GM23338 (cell line): ENCODE results near the gene GPR18. TPM values are rescaled to one million over a fixed set of nuclear protein-coding genes. Genes with fewer than 3 reads are reported as not detected.

Source experiments
- ATAC-seq: fragments of 200-7000 bp; cut with Tn5 transposase; 3 replicates; pipeline ENCODE4 v1.9.1; 2020
- DNase-seq: peaks from one replicate; pipeline ENCODE4 v3.0.0-alpha.2; 2015; ENCODE audit warnings: low spot score
- H2AFZ ChIP-seq: fragments of 200-600 bp; sonication (generic); 2 replicates; pipeline ENCODE4 v1.8.0; 2016; ENCODE audit warnings: antibody characterized with exemption, mild to moderate bottlenecking, moderate library complexity
- H3F3A ChIP-seq: fragments of 200-600 bp; sonication (generic); replicated peaks from 2 replicates; pipeline ENCODE4 v1.8.0; 2017; ENCODE audit warnings: antibody characterized with exemption, mixed run types, low read depth
- H3K27ac ChIP-seq: fragments of 200-600 bp; sonication (generic); 2 replicates; pipeline ENCODE4 v1.6.1; 2016; ENCODE audit warnings: low read depth
- H3K27me3 ChIP-seq: fragments of 200-600 bp; sonication (generic); 2 replicates; pipeline ENCODE4 v1.8.0; 2016; ENCODE audit warnings: mild to moderate bottlenecking, mixed run types, moderate library complexity; ENCODE audit not compliant: insufficient read depth
- H3K36me3 ChIP-seq: fragments of 200-600 bp; sonication (generic); 2 replicates; pipeline ENCODE4 v1.8.0; 2016; ENCODE audit warnings: mild to moderate bottlenecking; ENCODE audit not compliant: insufficient read depth
- H3K4me1 ChIP-seq: fragments of 200-600 bp; sonication (generic); 2 replicates; pipeline ENCODE4 v1.8.0; 2016; ENCODE audit warnings: mild to moderate bottlenecking, moderate library complexity; ENCODE audit not compliant: insufficient read depth
- H3K4me2 ChIP-seq: fragments of 200-600 bp; sonication (generic); 2 replicates; pipeline ENCODE4 v1.7.1; 2017; ENCODE audit warnings: mixed run types
- H3K4me3 ChIP-seq: fragments of 200-600 bp; sonication (generic); 2 replicates; pipeline ENCODE4 v1.6.1; 2016; ENCODE audit warnings: mixed run types
- H3K79me2 ChIP-seq: fragments of 200-600 bp; sonication (generic); replicated peaks from 2 replicates; pipeline ENCODE4 v1.8.0; 2017; ENCODE audit warnings: mild to moderate bottlenecking; ENCODE audit not compliant: insufficient read depth
- H3K9me2 ChIP-seq: fragments of 200-600 bp; sonication (generic); 2 replicates; pipeline ENCODE4 v1.8.0; 2017; ENCODE audit not compliant: insufficient read depth
- H4K20me1 ChIP-seq: fragments of 200-600 bp; sonication (generic); replicated peaks from 2 replicates; pipeline ENCODE4 v1.8.0; 2017; ENCODE audit warnings: mild to moderate bottlenecking; ENCODE audit not compliant: insufficient read depth
- H3K27ac Mint-ChIP-seq: 2 replicates; pipeline ENCODE4 v1.8.0; 2020; ENCODE audit warnings: inconsistent platforms, mild to moderate bottlenecking, moderate library complexity, mixed read lengths
- H3K27me3 Mint-ChIP-seq: 3 replicates; pipeline ENCODE4 v1.8.0; 2022; ENCODE audit warnings: low read depth, mild to moderate bottlenecking, moderate library complexity, mixed read lengths, inconsistent platforms; ENCODE audit not compliant: insufficient read depth, poor library complexity
- H3K36me3 Mint-ChIP-seq: 3 replicates; pipeline ENCODE4 v1.8.0; 2021; ENCODE audit warnings: low read depth, mild to moderate bottlenecking, inconsistent platforms, moderate library complexity, mixed read lengths
- H3K4me1 Mint-ChIP-seq: 3 replicates; pipeline ENCODE4 v1.8.0; 2020; ENCODE audit warnings: mild to moderate bottlenecking, inconsistent platforms, mixed read lengths
- H3K4me3 Mint-ChIP-seq: 3 replicates; pipeline ENCODE4 v1.8.0; 2021; ENCODE audit warnings: moderate library complexity, mild to moderate bottlenecking, inconsistent platforms, mixed read lengths
- H3K9me3 Mint-ChIP-seq: 3 replicates; pipeline ENCODE4 v1.8.0; 2020; ENCODE audit warnings: moderate library complexity, mild to moderate bottlenecking, inconsistent platforms, mixed read lengths
- NANOG ChIP-seq: IDR thresholded peaks from 2 replicates; pipeline ENCODE4 v1.6.1; 2016; ENCODE audit warnings: antibody characterized with exemption, borderline replicate concordance
- STAT1 ChIP-seq: IDR thresholded peaks from one replicate; pipeline ENCODE4 v1.6.1; 2016; ENCODE audit warnings: antibody characterized with exemption; ENCODE audit not compliant: unreplicated experiment
- ZNF331 ChIP-seq: fragments of 250-450 bp; sonication (Bioruptor Pico); IDR thresholded peaks from 2 replicates; pipeline ENCODE4 v1.5.0; 2020; ENCODE audit warnings: low read depth, mild to moderate bottlenecking, moderate library complexity
- polyA plus RNA-seq: library from polyadenylated mRNA; unstranded; fragments of >200 nt; fragmentation: Nextera tagmentation; extraction: Ambion mirVana; gene quantifications from 2 replicates; pipeline ENCODE4 v1.2.1, GENCODE V29; 2016
- total RNA-seq: library from RNA; depleted of rRNA; stranded (reverse); fragments of >200 nt; shearing (Covaris generic); gene quantifications from 2 replicates; pipeline ENCODE4 v1.2.3, GENCODE V29; 2014
- TF ChIP-seq, protein P1 (sequence below): IDR thresholded peaks from 2 replicates; pipeline ENCODE4 v1.6.1; 2016; ENCODE audit warnings: antibody characterized with exemption
- TF ChIP-seq, protein P2 (sequence below): IDR thresholded peaks from one replicate; pipeline ENCODE4 v1.6.1; 2018; ENCODE audit warnings: antibody characterized with exemption; ENCODE audit not compliant: unreplicated experiment
- TF ChIP-seq, protein P3 (sequence below), 2 experiments: fragments of 200-600 bp in 1 of 2; sonication (generic) in 1 of 2; conservative IDR thresholded peaks; 2 replicates each; pipeline versions ENCODE4 v1.5.1 to v1.6.1; 2016 to 2017; ENCODE audit warnings: antibody characterized with exemption in 2 of 2, low read depth in 2 of 2, mild to moderate bottlenecking in 2 of 2, moderate library complexity in 1 of 2

The GPR18 gene
- total and polyA plus RNA-seq, 2 experiments from 2014 or later = 2.6 TPM; not detected in 1

DNA sequence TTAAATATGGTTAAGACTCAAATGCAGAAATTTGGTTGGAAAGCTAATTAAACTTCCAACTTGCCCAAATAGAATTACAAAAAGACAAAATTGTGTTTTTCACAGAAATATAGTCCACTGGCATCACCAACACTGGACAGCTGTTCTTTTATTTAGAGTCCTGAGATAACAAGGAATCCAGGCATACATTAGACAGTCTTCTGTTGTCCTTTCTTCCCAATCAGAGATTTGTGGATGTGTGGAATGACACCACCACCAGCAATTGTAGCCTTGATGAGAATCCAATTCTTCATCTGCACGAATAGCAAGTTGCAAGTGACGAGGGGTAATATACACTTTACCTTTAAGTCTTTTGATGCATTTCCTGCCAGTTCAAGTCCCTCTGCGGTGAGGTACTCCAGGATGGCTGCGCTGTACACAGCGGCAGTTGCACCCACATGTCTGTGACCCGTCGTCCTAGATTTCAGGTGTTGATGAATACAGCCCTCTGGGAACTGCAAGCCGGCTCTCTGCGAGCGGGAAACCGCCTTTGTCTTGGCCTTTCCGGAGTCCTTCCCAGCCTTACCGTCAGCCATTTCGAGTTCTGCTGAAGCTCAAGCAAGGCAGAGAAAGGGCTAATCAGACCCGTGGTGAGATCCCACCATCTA is 42.9 kb downstream of the GPR18 start:
- Histone ChIP-seq H3K27me3 (no peaks in the 10 kb centered on the region), H4K20me1 (peaks cover 45% of the 10 kb centered on the region; the same call in 1 of the 2 replicates), H3K79me2 (peaks cover 100% of the 10 kb centered on the region)

More for the DNA sequence above, 42.9 kb downstream of the GPR18 start:
- Histone ChIP-seq H2AFZ (no peak overlapping the region), H3K9me2 (no peaks in the 10 kb centered on the region), H3F3A (no peaks in the 10 kb centered on the region), H3K36me3 (no peaks in the 10 kb centered on the region), H3K27ac (peak overlapping the region; percentile 55; the same call in 1 of the 2 replicates), H3K4me3 (no peak overlapping the region), H3K4me1 (peaks cover 23% of the 10 kb centered on the region), H3K4me2 (no peak overlapping the region)
- H3K4me1 Mint-ChIP-seq = peaks cover 47% of the 10 kb centered on the region
- H3K4me3 Mint-ChIP-seq = no peak overlapping the region
- H3K27me3 Mint-ChIP-seq = peaks cover 8% of the 10 kb centered on the region
- DNase-seq (no peak), ATAC-seq (peak; percentile 29)
- H3K36me3 Mint-ChIP-seq = peaks cover 7% of the 10 kb centered on the region; the same call in 2 of the 3 replicates
- H3K27ac Mint-ChIP-seq = peak overlapping the region; percentile 64; the same call in 1 of the 2 replicates
- H3K9me3 Mint-ChIP-seq = no peaks in the 10 kb centered on the region
- no peak for TF ChIP-seq ZNF331 (CRISPR knock-in tag)
- TF ChIP-seq, protein P1, sequence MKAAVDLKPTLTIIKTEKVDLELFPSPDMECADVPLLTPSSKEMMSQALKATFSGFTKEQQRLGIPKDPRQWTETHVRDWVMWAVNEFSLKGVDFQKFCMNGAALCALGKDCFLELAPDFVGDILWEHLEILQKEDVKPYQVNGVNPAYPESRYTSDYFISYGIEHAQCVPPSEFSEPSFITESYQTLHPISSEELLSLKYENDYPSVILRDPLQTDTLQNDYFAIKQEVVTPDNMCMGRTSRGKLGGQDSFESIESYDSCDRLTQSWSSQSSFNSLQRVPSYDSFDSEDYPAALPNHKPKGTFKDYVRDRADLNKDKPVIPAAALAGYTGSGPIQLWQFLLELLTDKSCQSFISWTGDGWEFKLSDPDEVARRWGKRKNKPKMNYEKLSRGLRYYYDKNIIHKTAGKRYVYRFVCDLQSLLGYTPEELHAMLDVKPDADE = no peak
- no peak for TF ChIP-seq NANOG
- TF ChIP-seq, protein P2, sequence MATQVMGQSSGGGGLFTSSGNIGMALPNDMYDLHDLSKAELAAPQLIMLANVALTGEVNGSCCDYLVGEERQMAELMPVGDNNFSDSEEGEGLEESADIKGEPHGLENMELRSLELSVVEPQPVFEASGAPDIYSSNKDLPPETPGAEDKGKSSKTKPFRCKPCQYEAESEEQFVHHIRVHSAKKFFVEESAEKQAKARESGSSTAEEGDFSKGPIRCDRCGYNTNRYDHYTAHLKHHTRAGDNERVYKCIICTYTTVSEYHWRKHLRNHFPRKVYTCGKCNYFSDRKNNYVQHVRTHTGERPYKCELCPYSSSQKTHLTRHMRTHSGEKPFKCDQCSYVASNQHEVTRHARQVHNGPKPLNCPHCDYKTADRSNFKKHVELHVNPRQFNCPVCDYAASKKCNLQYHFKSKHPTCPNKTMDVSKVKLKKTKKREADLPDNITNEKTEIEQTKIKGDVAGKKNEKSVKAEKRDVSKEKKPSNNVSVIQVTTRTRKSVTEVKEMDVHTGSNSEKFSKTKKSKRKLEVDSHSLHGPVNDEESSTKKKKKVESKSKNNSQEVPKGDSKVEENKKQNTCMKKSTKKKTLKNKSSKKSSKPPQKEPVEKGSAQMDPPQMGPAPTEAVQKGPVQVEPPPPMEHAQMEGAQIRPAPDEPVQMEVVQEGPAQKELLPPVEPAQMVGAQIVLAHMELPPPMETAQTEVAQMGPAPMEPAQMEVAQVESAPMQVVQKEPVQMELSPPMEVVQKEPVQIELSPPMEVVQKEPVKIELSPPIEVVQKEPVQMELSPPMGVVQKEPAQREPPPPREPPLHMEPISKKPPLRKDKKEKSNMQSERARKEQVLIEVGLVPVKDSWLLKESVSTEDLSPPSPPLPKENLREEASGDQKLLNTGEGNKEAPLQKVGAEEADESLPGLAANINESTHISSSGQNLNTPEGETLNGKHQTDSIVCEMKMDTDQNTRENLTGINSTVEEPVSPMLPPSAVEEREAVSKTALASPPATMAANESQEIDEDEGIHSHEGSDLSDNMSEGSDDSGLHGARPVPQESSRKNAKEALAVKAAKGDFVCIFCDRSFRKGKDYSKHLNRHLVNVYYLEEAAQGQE = no peak
- TF ChIP-seq, protein P3, sequence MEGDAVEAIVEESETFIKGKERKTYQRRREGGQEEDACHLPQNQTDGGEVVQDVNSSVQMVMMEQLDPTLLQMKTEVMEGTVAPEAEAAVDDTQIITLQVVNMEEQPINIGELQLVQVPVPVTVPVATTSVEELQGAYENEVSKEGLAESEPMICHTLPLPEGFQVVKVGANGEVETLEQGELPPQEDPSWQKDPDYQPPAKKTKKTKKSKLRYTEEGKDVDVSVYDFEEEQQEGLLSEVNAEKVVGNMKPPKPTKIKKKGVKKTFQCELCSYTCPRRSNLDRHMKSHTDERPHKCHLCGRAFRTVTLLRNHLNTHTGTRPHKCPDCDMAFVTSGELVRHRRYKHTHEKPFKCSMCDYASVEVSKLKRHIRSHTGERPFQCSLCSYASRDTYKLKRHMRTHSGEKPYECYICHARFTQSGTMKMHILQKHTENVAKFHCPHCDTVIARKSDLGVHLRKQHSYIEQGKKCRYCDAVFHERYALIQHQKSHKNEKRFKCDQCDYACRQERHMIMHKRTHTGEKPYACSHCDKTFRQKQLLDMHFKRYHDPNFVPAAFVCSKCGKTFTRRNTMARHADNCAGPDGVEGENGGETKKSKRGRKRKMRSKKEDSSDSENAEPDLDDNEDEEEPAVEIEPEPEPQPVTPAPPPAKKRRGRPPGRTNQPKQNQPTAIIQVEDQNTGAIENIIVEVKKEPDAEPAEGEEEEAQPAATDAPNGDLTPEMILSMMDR (conservative IDR thresholded peaks at IDR 0.05; ENCODE audit: low read depth in 2 of 2) = no peak
- TF ChIP-seq STAT1 = no peak
